NOMO-1 treated with DMSO at 0.1 percent for 48 hours (cell line): ENCODE data around the gene PLA2G2D.
A peak's percentile ranks its signal among the peaks of the same experiment; 100 is the strongest.

Source experiments
- DNase-seq: peaks from one replicate; lab custom pipeline; 2025; ENCODE audit not compliant: unreplicated experiment; lab: John Stamatoyannopoulos, UW

The PLA2G2D gene

GRCh38 chr1:20115479-20115878 is 3.9 kb downstream of the PLA2G2D start:
- no peak for DNase-seq

GRCh38 chr1:20114021-20114648 is 5.2 kb downstream of the PLA2G2D start:
- no peak for DNase-seq

GRCh38 chr1:20112279-20113000 is 6.9 kb downstream of the PLA2G2D start:
- no peak for DNase-seq

- no peak for DNase-seq
Measured at GRCh38 chr1:20111452-20111851, 7.9 kb downstream of the PLA2G2D start.

GRCh38 chr1:20110679-20111078 is 8.7 kb downstream of the PLA2G2D start:
- DNase-seq = no peak

GRCh38 chr1:20109223-20109856 is 10.0 kb downstream of the PLA2G2D start:
- DNase-seq = no peak

GRCh38 chr1:20108366-20109123 is 10.8 kb downstream of the PLA2G2D start:
- no peak for DNase-seq

GRCh38 chr1:20107796-20108195 is 11.5 kb downstream of the PLA2G2D start:
- no peak for DNase-seq

GRCh38 chr1:20107351-20107750 is 12.0 kb downstream of the PLA2G2D start:
- DNase-seq = no peak

- no peak for DNase-seq
Measured at GRCh38 chr1:20105856-20106255, 13.5 kb downstream of the PLA2G2D start.

GRCh38 chr1:20102875-20103274 is 16.5 kb downstream of the PLA2G2D start:
- DNase-seq = peak; percentile 15

GRCh38 chr1:20100632-20101355 is 18.5 kb downstream of the PLA2G2D start:
- DNase-seq = peak; percentile 60

GRCh38 chr1:20099533-20099932 is 19.8 kb downstream of the PLA2G2D start:
- no peak for DNase-seq

GRCh38 chr1:20096840-20097447 is 22.4 kb downstream of the PLA2G2D start:
- DNase-seq = no peak

- peak; percentile 29 for DNase-seq
Measured at GRCh38 chr1:20095564-20096434, 23.5 kb downstream of the PLA2G2D start.

GRCh38 chr1:20093940-20094391 is 25.4 kb downstream of the PLA2G2D start:
- DNase-seq = no peak

GRCh38 chr1:20093303-20093702 is 26.0 kb downstream of the PLA2G2D start:
- no peak for DNase-seq

GRCh38 chr1:20090641-20091040 is 28.7 kb downstream of the PLA2G2D start:
- no peak for DNase-seq

GRCh38 chr1:20090119-20090518 is 29.2 kb downstream of the PLA2G2D start:
- no peak for DNase-seq
